Smooth muscle cell (in vitro differentiated cells): ENCODE measurements around the gene FHOD1. TPM values are rescaled to one million over a fixed set of nuclear protein-coding genes. Genes with fewer than 3 reads are reported as not detected.
A peak's percentile ranks its signal among the peaks of the same experiment; 100 is the strongest.

Experiments used
- DNase-seq: peaks from one replicate; lab custom pipeline; 2025; ENCODE audit not compliant: unreplicated experiment; lab: John Stamatoyannopoulos, UW
- H2AFZ ChIP-seq: fragments of 200-600 bp; sonication (generic); 2 replicates; pipeline ENCODE4 v1.6.0; 2016; ENCODE audit warnings: antibody characterized with exemption, low read depth, mild to moderate bottlenecking
- H3F3A ChIP-seq: fragments of 200-600 bp; sonication (generic); 2 replicates; pipeline ENCODE4 v1.6.0; 2017; ENCODE audit warnings: antibody characterized with exemption, low read depth
- H3K27ac ChIP-seq: fragments of 200-600 bp; sonication (generic); 2 replicates; pipeline ENCODE4 v1.5.1; 2016; ENCODE audit warnings: low read depth, mild to moderate bottlenecking
- H3K27me3 ChIP-seq: fragments of 200-600 bp; sonication (generic); 2 replicates; pipeline ENCODE4 v1.6.1; 2016; ENCODE audit warnings: low read depth, mild to moderate bottlenecking
- H3K36me3 ChIP-seq: fragments of 200-600 bp; sonication (generic); 2 replicates; pipeline ENCODE4 v1.5.1; 2016; ENCODE audit warnings: low read depth
- H3K4me1 ChIP-seq: fragments of 200-600 bp; sonication (generic); 2 replicates; pipeline ENCODE4 v1.5.1; 2016; ENCODE audit warnings: low read depth
- H3K4me2 ChIP-seq: fragments of 200-600 bp; sonication (generic); 2 replicates; pipeline ENCODE4 v1.6.0; 2016; ENCODE audit warnings: mild to moderate bottlenecking
- H3K4me3 ChIP-seq: fragments of 200-600 bp; sonication (generic); 2 replicates; pipeline ENCODE4 v1.5.1; 2016; ENCODE audit warnings: mild to moderate bottlenecking
- H3K79me2 ChIP-seq: fragments of 200-600 bp; sonication (generic); 2 replicates; pipeline ENCODE4 v1.6.0; 2016; ENCODE audit warnings: low read depth, mild to moderate bottlenecking
- H3K9ac ChIP-seq: fragments of 200-600 bp; sonication (generic); 2 replicates; pipeline ENCODE4 v1.6.0; 2016; ENCODE audit warnings: low read depth
- H3K9me3 ChIP-seq: fragments of 200-600 bp; sonication (generic); replicated peaks from 2 replicates; pipeline ENCODE4 v1.5.1; 2016; ENCODE audit warnings: low read depth
- H4K20me1 ChIP-seq: fragments of 200-600 bp; sonication (generic); 2 replicates; pipeline ENCODE4 v1.6.0; 2016; ENCODE audit warnings: low read depth
- CTCF ChIP-seq: fragments of 200-600 bp; sonication (generic); IDR thresholded peaks from 2 replicates; pipeline ENCODE4 v1.5.1; 2017; ENCODE audit warnings: borderline replicate concordance, mild to moderate bottlenecking, antibody characterized with exemption; ENCODE audit not compliant: insufficient read depth, poor library complexity, severe bottlenecking
- WGBS: methylation state at CpG from one replicate; pipeline ENCODE4 v1.1.7; 2016; ENCODE audit warnings: low lambda C conversion rate; 5-methylcytosine and 5-hydroxymethylcytosine counted together
- polyA plus RNA-seq: library from polyadenylated mRNA; unstranded; fragments of >200 nt; fragmentation: Nextera tagmentation; extraction: Ambion mirVana; gene quantifications from 2 replicates; pipeline ENCODE4 v1.2.1, GENCODE V29; 2016
- total RNA-seq: library from RNA; depleted of rRNA; stranded (reverse); fragments of >200 nt; gene quantifications from 2 replicates; pipeline ENCODE4 v1.2.3, GENCODE V29; 2014

FHOD1 gene
- total and polyA plus RNA-seq, 2 experiments from 2014 or later: 16.0 to 23.3 TPM

DNA sequence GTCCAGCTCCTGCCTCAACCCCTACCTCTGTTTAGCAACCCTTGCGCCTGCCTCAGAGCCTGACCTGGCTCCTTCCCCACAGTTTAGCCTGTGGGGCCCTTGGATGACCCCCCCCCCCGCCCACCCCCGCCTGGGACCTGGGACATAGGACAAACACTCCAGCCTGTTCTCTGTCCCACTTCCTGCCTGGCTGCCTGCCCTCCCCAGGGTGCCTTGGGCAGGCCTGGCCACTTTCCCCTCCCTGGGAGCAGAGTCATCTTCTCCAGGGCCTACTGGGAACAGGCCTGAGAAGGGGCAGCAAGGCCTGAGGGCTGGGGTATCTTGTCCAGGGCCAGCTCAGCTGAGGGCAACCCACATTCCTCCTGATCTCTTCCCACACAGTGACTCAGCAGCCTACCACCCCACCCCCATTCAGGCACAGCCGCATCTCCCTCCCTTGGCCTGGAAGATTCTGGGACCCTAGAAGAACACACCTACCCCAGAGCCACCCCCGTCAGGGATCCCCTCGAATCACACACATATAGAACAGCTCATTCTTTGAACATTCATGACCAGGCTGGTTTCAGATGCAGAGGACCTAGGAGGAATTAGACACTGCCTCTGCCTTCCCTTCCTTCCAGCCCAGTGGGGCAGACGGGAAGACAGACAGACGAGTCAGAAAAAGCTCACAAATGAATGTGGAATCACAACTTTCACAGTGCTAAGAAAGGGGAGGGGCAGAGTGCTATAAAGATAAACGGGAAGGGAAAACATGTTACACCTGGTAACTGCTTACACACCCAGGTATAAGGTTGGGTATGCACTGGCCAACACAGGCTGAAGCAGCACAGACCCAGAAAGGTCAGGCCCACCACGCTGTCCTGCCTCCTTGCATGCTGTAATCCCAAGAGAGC, 6.0 kb downstream of the FHOD1 start:
- 17% methylated on average over 8 of the region's 10 CpGs for WGBS
- peak; percentile 29 for DNase-seq
- H3K27me3 ChIP-seq: no peaks in the 10 kb centered on the region
- peak overlapping the region; percentile 69 for H3K4me2 ChIP-seq
- no peaks in the 10 kb centered on the region for H3K36me3 ChIP-seq
- no peaks in the 10 kb centered on the region for H3K9me3 ChIP-seq
- peaks cover 25% of the 10 kb centered on the region for H3K4me1 ChIP-seq
- H3K79me2 ChIP-seq: peaks cover 20% of the 10 kb centered on the region
- no peak overlapping the region for H2AFZ ChIP-seq
- peaks cover 58% of the 10 kb centered on the region for H3F3A ChIP-seq
- H3K4me3 ChIP-seq: no peak overlapping the region
- TF ChIP-seq CTCF: no peak
- H3K9ac ChIP-seq: peak overlapping the region; percentile 72
- H3K27ac ChIP-seq: peak overlapping the region; percentile 98
- H4K20me1 ChIP-seq: no peaks in the 10 kb centered on the region

- H3K4me3 ChIP-seq: no peak overlapping the region
- H4K20me1 ChIP-seq: no peaks in the 10 kb centered on the region
- H3K27ac ChIP-seq: peak overlapping the region; percentile 98
- DNase-seq: no peak
- H3F3A ChIP-seq: peaks cover 53% of the 10 kb centered on the region
- H3K36me3 ChIP-seq: no peaks in the 10 kb centered on the region
- TF ChIP-seq CTCF: no peak
- H3K4me1 ChIP-seq: peaks cover 21% of the 10 kb centered on the region
- H3K79me2 ChIP-seq: peaks cover 20% of the 10 kb centered on the region
- no peaks in the 10 kb centered on the region for H3K27me3 ChIP-seq
- H3K9ac ChIP-seq: peak overlapping the region; percentile 72
- WGBS: 54% methylated on average over 4 of the region's 4 CpGs
- H2AFZ ChIP-seq: no peak overlapping the region
- peak overlapping the region; percentile 69 for H3K4me2 ChIP-seq
- H3K9me3 ChIP-seq: no peaks in the 10 kb centered on the region
These were observed 6.8 kb downstream of the FHOD1 start for GRCh38 chr16:67240506-67240905.

DNA sequence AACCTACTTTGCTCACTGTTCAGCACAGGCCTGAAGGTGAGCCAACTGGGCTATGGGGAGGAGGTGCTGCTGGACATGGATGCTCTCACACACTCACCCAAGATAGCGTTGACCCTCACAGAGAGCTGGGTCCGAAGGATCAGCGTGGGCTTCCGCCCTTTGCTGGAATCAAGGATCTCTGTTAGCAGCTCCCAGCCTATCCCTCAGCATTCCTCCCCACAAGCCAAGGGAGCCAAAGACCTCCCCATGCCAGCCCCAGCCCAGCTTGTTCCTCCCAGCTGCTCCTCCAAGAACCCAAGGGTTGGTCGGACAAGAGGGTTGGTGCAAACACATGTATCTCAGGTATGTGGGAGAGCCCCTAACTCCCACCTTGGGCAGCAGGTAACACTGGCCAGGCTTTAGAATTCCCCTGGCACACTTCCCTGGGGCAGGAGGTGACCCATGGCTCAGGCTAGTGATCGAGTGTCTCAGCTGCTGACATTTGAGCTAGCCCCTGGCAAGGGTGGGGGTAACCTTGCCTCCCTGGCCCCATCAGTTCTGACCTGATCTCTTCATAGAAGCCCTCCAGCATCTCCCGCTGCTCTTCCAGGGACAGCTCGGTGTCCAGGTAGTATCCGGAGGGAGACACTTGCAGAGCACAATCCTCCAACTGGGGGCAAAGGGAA, 8.3 kb downstream of the FHOD1 start:
- no peak overlapping the region for H3K27ac ChIP-seq
- H3K79me2 ChIP-seq: peaks cover 18% of the 10 kb centered on the region
- no peak for DNase-seq
- H3F3A ChIP-seq: peaks cover 40% of the 10 kb centered on the region
- H3K9me3 ChIP-seq: no peaks in the 10 kb centered on the region
- H3K4me3 ChIP-seq: no peak overlapping the region
- H3K9ac ChIP-seq: no peak overlapping the region
- H3K36me3 ChIP-seq: no peaks in the 10 kb centered on the region
- TF ChIP-seq CTCF: no peak
- H2AFZ ChIP-seq: no peak overlapping the region
- no peak overlapping the region for H3K4me2 ChIP-seq
- H4K20me1 ChIP-seq: no peaks in the 10 kb centered on the region
- 98% methylated on average over 9 of the region's 9 CpGs for WGBS
- peaks cover 10% of the 10 kb centered on the region for H3K4me1 ChIP-seq
- no peaks in the 10 kb centered on the region for H3K27me3 ChIP-seq
